ENCODE data around the gene LRCH4. TPM values are rescaled to one million over a fixed set of nuclear protein-coding genes. Genes with fewer than 3 reads are reported as not detected.

LRCH4 gene
- total and polyA plus RNA-seq, 9 of the 15 experiments (the other 6 are each of a cell fraction or from before 2014, with no cell fraction given), result 0.06 to 63.3 (median 15.0) TPM

DNA sequence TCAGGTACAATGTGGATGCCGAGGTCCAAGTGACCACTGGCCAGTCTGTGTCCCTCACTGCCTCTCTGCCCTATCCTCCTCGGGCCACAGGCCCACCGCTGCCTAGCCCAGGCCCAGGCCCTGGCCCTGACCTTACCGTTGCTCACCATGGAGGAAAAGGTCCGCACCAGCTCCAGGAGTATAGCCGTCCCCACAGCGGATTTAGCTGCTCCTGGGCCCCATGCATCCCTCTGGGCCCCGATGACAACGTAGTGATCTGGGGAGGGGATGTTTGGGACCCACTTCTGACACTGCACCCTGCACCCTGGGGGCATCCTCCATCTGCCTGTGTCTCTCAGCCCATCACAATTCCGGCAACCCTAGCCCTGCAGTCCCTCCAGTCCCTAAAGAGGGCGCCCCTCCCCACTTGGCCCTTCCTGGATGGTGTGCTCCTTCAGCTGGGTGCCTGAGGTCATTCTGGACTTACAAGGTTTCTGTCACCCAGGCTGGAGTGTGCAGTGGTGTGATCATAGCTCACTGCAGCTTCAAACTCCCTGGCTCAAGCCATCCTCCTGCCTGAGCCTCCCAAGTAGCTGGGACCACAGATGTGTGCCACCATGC lies 43.3 kb upstream of the LRCH4 start (continued):
- TF ChIP-seq, protein P1, sequence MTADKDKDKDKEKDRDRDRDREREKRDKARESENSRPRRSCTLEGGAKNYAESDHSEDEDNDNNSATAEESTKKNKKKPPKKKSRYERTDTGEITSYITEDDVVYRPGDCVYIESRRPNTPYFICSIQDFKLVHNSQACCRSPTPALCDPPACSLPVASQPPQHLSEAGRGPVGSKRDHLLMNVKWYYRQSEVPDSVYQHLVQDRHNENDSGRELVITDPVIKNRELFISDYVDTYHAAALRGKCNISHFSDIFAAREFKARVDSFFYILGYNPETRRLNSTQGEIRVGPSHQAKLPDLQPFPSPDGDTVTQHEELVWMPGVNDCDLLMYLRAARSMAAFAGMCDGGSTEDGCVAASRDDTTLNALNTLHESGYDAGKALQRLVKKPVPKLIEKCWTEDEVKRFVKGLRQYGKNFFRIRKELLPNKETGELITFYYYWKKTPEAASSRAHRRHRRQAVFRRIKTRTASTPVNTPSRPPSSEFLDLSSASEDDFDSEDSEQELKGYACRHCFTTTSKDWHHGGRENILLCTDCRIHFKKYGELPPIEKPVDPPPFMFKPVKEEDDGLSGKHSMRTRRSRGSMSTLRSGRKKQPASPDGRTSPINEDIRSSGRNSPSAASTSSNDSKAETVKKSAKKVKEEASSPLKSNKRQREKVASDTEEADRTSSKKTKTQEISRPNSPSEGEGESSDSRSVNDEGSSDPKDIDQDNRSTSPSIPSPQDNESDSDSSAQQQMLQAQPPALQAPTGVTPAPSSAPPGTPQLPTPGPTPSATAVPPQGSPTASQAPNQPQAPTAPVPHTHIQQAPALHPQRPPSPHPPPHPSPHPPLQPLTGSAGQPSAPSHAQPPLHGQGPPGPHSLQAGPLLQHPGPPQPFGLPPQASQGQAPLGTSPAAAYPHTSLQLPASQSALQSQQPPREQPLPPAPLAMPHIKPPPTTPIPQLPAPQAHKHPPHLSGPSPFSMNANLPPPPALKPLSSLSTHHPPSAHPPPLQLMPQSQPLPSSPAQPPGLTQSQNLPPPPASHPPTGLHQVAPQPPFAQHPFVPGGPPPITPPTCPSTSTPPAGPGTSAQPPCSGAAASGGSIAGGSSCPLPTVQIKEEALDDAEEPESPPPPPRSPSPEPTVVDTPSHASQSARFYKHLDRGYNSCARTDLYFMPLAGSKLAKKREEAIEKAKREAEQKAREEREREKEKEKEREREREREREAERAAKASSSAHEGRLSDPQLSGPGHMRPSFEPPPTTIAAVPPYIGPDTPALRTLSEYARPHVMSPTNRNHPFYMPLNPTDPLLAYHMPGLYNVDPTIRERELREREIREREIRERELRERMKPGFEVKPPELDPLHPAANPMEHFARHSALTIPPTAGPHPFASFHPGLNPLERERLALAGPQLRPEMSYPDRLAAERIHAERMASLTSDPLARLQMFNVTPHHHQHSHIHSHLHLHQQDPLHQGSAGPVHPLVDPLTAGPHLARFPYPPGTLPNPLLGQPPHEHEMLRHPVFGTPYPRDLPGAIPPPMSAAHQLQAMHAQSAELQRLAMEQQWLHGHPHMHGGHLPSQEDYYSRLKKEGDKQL (CRISPR knock-in tag; IDR thresholded peaks at IDR 0.05; ENCODE audit: borderline replicate concordance), result no peak
- TF ChIP-seq, protein P2, sequence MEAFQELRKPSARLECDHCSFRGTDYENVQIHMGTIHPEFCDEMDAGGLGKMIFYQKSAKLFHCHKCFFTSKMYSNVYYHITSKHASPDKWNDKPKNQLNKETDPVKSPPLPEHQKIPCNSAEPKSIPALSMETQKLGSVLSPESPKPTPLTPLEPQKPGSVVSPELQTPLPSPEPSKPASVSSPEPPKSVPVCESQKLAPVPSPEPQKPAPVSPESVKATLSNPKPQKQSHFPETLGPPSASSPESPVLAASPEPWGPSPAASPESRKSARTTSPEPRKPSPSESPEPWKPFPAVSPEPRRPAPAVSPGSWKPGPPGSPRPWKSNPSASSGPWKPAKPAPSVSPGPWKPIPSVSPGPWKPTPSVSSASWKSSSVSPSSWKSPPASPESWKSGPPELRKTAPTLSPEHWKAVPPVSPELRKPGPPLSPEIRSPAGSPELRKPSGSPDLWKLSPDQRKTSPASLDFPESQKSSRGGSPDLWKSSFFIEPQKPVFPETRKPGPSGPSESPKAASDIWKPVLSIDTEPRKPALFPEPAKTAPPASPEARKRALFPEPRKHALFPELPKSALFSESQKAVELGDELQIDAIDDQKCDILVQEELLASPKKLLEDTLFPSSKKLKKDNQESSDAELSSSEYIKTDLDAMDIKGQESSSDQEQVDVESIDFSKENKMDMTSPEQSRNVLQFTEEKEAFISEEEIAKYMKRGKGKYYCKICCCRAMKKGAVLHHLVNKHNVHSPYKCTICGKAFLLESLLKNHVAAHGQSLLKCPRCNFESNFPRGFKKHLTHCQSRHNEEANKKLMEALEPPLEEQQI (IDR thresholded peaks at IDR 0.05), result no peak
- TF ChIP-seq, protein P3, sequence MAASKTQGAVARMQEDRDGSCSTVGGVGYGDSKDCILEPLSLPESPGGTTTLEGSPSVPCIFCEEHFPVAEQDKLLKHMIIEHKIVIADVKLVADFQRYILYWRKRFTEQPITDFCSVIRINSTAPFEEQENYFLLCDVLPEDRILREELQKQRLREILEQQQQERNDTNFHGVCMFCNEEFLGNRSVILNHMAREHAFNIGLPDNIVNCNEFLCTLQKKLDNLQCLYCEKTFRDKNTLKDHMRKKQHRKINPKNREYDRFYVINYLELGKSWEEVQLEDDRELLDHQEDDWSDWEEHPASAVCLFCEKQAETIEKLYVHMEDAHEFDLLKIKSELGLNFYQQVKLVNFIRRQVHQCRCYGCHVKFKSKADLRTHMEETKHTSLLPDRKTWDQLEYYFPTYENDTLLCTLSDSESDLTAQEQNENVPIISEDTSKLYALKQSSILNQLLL (CRISPR knock-in tag; IDR thresholded peaks at IDR 0.05; ENCODE audit: borderline replicate concordance), result no peak
- no peak for TF ChIP-seq GABPB1 (CRISPR knock-in tag; IDR thresholded peaks at IDR 0.05)
- TF ChIP-seq, protein P4, sequence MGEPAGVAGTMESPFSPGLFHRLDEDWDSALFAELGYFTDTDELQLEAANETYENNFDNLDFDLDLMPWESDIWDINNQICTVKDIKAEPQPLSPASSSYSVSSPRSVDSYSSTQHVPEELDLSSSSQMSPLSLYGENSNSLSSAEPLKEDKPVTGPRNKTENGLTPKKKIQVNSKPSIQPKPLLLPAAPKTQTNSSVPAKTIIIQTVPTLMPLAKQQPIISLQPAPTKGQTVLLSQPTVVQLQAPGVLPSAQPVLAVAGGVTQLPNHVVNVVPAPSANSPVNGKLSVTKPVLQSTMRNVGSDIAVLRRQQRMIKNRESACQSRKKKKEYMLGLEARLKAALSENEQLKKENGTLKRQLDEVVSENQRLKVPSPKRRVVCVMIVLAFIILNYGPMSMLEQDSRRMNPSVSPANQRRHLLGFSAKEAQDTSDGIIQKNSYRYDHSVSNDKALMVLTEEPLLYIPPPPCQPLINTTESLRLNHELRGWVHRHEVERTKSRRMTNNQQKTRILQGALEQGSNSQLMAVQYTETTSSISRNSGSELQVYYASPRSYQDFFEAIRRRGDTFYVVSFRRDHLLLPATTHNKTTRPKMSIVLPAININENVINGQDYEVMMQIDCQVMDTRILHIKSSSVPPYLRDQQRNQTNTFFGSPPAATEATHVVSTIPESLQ (CRISPR knock-in tag; IDR thresholded peaks at IDR 0.05), result no peak
- TF ChIP-seq SLC30A9 (CRISPR knock-in tag; IDR thresholded peaks at IDR 0.05), result no peak
- TF ChIP-seq ERF (CRISPR knock-in tag; IDR thresholded peaks at IDR 0.05), result no peak
- TF ChIP-seq, protein P5, sequence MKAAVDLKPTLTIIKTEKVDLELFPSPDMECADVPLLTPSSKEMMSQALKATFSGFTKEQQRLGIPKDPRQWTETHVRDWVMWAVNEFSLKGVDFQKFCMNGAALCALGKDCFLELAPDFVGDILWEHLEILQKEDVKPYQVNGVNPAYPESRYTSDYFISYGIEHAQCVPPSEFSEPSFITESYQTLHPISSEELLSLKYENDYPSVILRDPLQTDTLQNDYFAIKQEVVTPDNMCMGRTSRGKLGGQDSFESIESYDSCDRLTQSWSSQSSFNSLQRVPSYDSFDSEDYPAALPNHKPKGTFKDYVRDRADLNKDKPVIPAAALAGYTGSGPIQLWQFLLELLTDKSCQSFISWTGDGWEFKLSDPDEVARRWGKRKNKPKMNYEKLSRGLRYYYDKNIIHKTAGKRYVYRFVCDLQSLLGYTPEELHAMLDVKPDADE (conservative IDR thresholded peaks at IDR 0.05; ENCODE audit: control insufficient read depth, low read depth, low read length), result no peak
- TF ChIP-seq, protein P6, sequence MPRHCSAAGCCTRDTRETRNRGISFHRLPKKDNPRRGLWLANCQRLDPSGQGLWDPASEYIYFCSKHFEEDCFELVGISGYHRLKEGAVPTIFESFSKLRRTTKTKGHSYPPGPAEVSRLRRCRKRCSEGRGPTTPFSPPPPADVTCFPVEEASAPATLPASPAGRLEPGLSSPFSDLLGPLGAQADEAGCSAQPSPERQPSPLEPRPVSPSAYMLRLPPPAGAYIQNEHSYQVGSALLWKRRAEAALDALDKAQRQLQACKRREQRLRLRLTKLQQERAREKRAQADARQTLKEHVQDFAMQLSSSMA (CRISPR knock-in tag; IDR thresholded peaks at IDR 0.05), result no peak
- no peak for TF ChIP-seq POLR3A (IDR thresholded peaks at IDR 0.05; ENCODE audit: borderline replicate concordance, extremely low read depth, insufficient read depth, insufficient read length)
- TF ChIP-seq HSF4 (CRISPR knock-in tag; IDR thresholded peaks at IDR 0.05; ENCODE audit: borderline replicate concordance), result no peak
- TF ChIP-seq MCM3 (IDR thresholded peaks at IDR 0.05), result no peak
- TF ChIP-seq ZZZ3 (IDR thresholded peaks at IDR 0.05), result no peak
- TF ChIP-seq MED1 (CRISPR knock-in tag; IDR thresholded peaks at IDR 0.05; ENCODE audit: borderline replicate concordance), result no peak

All from K562 (cell line).